PC-9 (cell line): Measurements from ENCODE around the gene PLA2G7. TPM values are rescaled to one million over a fixed set of nuclear protein-coding genes. Genes with fewer than 3 reads are reported as not detected.
A peak's percentile ranks its signal among the peaks of the same experiment; 100 is the strongest.

Source experiments
- Bru-seq: library from RNA; stranded (reverse); fragments of 400-500 nt; gene quantifications from one replicate; lab custom pipeline; 2021; lab: Mats Ljungman, UMichigan
- BruChase-seq, 2 experiments: library from RNA; stranded (reverse); fragments of 400-500 nt; gene quantifications; one replicate each; lab custom pipeline; 2021; lab: Mats Ljungman, UMichigan
- BruUV-seq: library from RNA; stranded (reverse); fragments of 400-500 nt; replicated peaks from 2 replicates; lab custom pipeline; 2021; lab: Mats Ljungman, UMichigan
- CTCF ChIA-PET: fragments of 300-600 bp; sonication (Branson Sonifier 250); formaldehyde crosslinking; loops from one replicate; lab custom pipeline; 2022; ENCODE audit warnings: antibody characterized with exemption; lab: Charles Lee
- POLR2A ChIA-PET: fragments of 300-600 bp; sonication (Branson Sonifier 250); formaldehyde crosslinking; loops from one replicate; lab custom pipeline; 2022; ENCODE audit warnings: antibody characterized with exemption; ENCODE audit not compliant: unreplicated experiment; lab: Charles Lee
- DNase-seq, 2 experiments: peaks; one replicate each; pipeline versions ENCODE4 v3.0.0 to v3.0.0-alpha.2; 2015 to 2022; ENCODE audit warnings: mixed read lengths in 1 of 2
- H2AFZ ChIP-seq: fragments of 200-600 bp; sonication (generic); 2 replicates; pipeline ENCODE4 v1.8.1; 2017; ENCODE audit warnings: antibody characterized with exemption
- H3F3A ChIP-seq: fragments of 200-600 bp; sonication (generic); 2 replicates; pipeline ENCODE4 v1.8.1; 2017; ENCODE audit warnings: antibody characterized with exemption, mild to moderate bottlenecking, low read depth; ENCODE audit not compliant: insufficient read depth
- H3K27ac ChIP-seq: fragments of 200-600 bp; sonication (generic); 2 replicates; pipeline ENCODE4 v1.6.1; 2016; ENCODE audit warnings: mixed run types
- H3K27me3 ChIP-seq: fragments of 200-600 bp; sonication (generic); 2 replicates; pipeline ENCODE4 v1.6.1; 2016; ENCODE audit warnings: low read depth, mixed run types; ENCODE audit not compliant: insufficient read depth
- H3K36me3 ChIP-seq: fragments of 200-600 bp; sonication (generic); 2 replicates; pipeline ENCODE4 v1.6.1; 2016; ENCODE audit warnings: low read depth, mixed run types
- H3K4me1 ChIP-seq: fragments of 200-600 bp; sonication (generic); replicated peaks from 2 replicates; pipeline ENCODE4 v1.6.1; 2016; ENCODE audit warnings: mixed run types; ENCODE audit not compliant: insufficient read depth
- H3K4me2 ChIP-seq: fragments of 200-600 bp; sonication (generic); 2 replicates; pipeline ENCODE4 v1.6.1; 2017; ENCODE audit warnings: mixed run types
- H3K4me3 ChIP-seq: fragments of 200-600 bp; sonication (generic); 2 replicates; pipeline ENCODE4 v1.6.1; 2016; ENCODE audit warnings: mixed run types
- H3K79me2 ChIP-seq: fragments of 200-600 bp; sonication (generic); 2 replicates; pipeline ENCODE4 v1.6.1; 2017; ENCODE audit warnings: low read depth, mixed run types
- H3K9me2 ChIP-seq: fragments of 200-600 bp; sonication (generic); 2 replicates; pipeline ENCODE4 v1.8.1; 2017; ENCODE audit warnings: mild to moderate bottlenecking; ENCODE audit not compliant: insufficient read depth
- H3K9me3 ChIP-seq: fragments of 200-600 bp; sonication (generic); 2 replicates; pipeline ENCODE4 v1.8.1; 2016; ENCODE audit warnings: low read depth; ENCODE audit not compliant: insufficient read depth
- H4K20me1 ChIP-seq: fragments of 200-600 bp; sonication (generic); 2 replicates; pipeline ENCODE4 v1.8.1; 2017; ENCODE audit not compliant: insufficient read depth
- CTCF ChIP-seq: fragments of 200-600 bp; sonication (generic); conservative IDR thresholded peaks from 2 replicates; pipeline ENCODE4 v1.6.1; 2017; ENCODE audit warnings: mixed run types, antibody characterized with exemption, mild to moderate bottlenecking, moderate library complexity
- EZH2 ChIP-seq: fragments of 200-600 bp; sonication (generic); IDR thresholded peaks from 2 replicates; pipeline ENCODE4 v1.8.0; 2017; ENCODE audit warnings: antibody characterized with exemption, low read depth
- intact Hi-C: fragments of 100-400 bp; cut with micrococcal nuclease; formaldehyde crosslinking; loops from one replicate; pipeline ENCODE4 v1.10.0; 2022; ENCODE audit not compliant: unreplicated experiment
- long read RNA-seq: library from polyadenylated mRNA; stranded (forward); transcript quantifications from one replicate; pipeline ENCODE4 v2.0.0, GENCODE V29; 2022
- total RNA-seq: library from RNA; stranded (reverse); gene quantifications from 2 replicates; pipeline ENCODE4 v1.2.3, GENCODE V29; 2021

PLA2G7 gene
- total RNA-seq: 0.68 and 0.98 TPM in 2 replicates
- Bru-seq, nascent RNA: percentile 26 among the genes with signal in this experiment
- BruChase-seq, experiment 1, labeled RNA remaining after a 2-hour chase: percentile 25 among the genes with signal in this experiment
- BruChase-seq, experiment 2, labeled RNA remaining after a 6-hour chase: percentile 26 among the genes with signal in this experiment
- long read RNA-seq: 0 reads

DNA sequence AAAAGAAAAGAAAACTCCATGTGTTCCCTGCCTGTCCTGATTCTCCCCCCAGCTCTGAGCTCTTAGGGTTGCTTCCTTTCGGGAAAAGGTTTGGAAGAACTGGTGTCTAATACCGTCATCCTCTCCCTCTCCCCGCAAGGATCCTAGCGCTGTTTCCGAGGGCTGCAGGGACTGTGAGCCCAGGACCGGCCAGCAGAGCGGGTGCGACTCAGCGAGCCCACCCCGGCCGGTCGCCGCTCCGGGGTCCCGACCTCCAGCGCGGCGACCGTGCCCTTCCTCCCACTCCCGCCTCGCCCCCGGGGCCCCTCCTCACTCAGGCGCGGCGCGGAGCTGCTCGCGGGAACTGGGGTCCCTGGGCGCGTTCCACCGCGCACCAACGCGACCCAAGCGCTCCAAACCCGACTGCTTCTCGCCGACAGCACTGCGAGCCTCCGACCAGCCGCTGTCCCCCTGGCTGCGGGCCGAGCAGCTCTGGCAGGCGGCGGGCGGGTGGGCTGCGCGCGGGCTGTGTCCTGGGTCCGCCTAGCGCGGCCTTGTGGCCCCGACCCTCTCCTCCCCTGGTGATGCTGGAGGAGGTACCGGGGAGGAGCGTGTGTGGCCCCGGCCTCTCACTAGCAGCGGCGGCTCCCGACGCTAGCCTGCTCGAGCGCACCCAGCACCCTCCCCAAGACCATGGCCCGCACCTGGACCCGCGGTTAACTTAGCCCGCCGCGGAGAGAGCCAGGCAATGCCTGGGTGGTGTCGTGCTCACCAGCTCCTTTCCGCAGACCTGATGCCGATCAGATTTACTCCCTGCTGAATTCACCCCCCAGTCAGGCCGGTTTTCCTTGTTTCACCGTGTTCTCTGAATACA, at the start of gene PLA2G7:
TSS of gene PLA2G7 (minus strand) at position 509 of the 853 bp plus-strand sequence. CDS start 12,484 bp downstream, outside the sequence.
- no peaks in the 10 kb centered on the region for H3K9me2 ChIP-seq
- CTCF ChIA-PET: interaction anchor here (0.6 kb wide), 2 partner anchors 50 to 663 kb away, joined by 6 to 7 read pairs; no protein-coding TSS in a partner anchor
- intact Hi-C loops: no loop called here
- H3K4me2 ChIP-seq: peak within 1 kb of the TSS; percentile 97
- H3K4me1 ChIP-seq: peaks cover 35% of the 10 kb centered on the region
- DNase-seq: peak in 1 of 2 experiments; percentile 54
- no peaks in the 10 kb centered on the region for H3K36me3 ChIP-seq
- H3F3A ChIP-seq: peaks cover 20% of the 10 kb centered on the region; the same call in 1 of the 2 replicates
- H2AFZ ChIP-seq: peak within 1 kb of the TSS; percentile 92
- no peaks in the 10 kb centered on the region for H3K9me3 ChIP-seq
- no peak for TF ChIP-seq EZH2
- TF ChIP-seq CTCF: no peak
- POLR2A ChIA-PET: interaction anchor here (0.6 kb wide), 1 partner anchor 70 kb away, joined by 4 read pairs; no protein-coding TSS in a partner anchor
- H3K79me2 ChIP-seq: no peaks in the 10 kb centered on the region
- H3K27ac ChIP-seq: no peak within 1 kb of the TSS
- H4K20me1 ChIP-seq: no peaks in the 10 kb centered on the region
- H3K4me3 ChIP-seq: peak within 1 kb of the TSS; percentile 76
- BruUV-seq: no TSS peak
- H3K27me3 ChIP-seq: no peaks in the 10 kb centered on the region

- H3F3A ChIP-seq: no peaks in the 10 kb centered on the region
- H3K36me3 ChIP-seq: no peaks in the 10 kb centered on the region
- CTCF ChIA-PET: no interaction called here
- POLR2A ChIA-PET: no interaction called here
- H4K20me1 ChIP-seq: no peaks in the 10 kb centered on the region
- DNase-seq: no peak
- no peaks in the 10 kb centered on the region for H3K9me3 ChIP-seq
- no peak overlapping the region for H3K27ac ChIP-seq
- H3K9me2 ChIP-seq: no peaks in the 10 kb centered on the region; the same call in 1 of the 2 replicates
- TF ChIP-seq CTCF: no peak
- TF ChIP-seq EZH2: no peak
- H3K27me3 ChIP-seq: no peaks in the 10 kb centered on the region
- no peaks in the 10 kb centered on the region for H3K4me1 ChIP-seq
- no peak overlapping the region for H2AFZ ChIP-seq
- H3K4me2 ChIP-seq: no peak overlapping the region
- no peak overlapping the region for H3K4me3 ChIP-seq
- intact Hi-C loops: loop anchor here (5.0 kb wide), 3 partner anchors 82 to 263 kb away; no protein-coding TSS in a partner anchor
- BruUV-seq: no TSS peak
- H3K79me2 ChIP-seq: no peaks in the 10 kb centered on the region
These were observed 49.4 kb upstream of the PLA2G7 start for GRCh38 chr6:46784535-46784934.

DNA sequence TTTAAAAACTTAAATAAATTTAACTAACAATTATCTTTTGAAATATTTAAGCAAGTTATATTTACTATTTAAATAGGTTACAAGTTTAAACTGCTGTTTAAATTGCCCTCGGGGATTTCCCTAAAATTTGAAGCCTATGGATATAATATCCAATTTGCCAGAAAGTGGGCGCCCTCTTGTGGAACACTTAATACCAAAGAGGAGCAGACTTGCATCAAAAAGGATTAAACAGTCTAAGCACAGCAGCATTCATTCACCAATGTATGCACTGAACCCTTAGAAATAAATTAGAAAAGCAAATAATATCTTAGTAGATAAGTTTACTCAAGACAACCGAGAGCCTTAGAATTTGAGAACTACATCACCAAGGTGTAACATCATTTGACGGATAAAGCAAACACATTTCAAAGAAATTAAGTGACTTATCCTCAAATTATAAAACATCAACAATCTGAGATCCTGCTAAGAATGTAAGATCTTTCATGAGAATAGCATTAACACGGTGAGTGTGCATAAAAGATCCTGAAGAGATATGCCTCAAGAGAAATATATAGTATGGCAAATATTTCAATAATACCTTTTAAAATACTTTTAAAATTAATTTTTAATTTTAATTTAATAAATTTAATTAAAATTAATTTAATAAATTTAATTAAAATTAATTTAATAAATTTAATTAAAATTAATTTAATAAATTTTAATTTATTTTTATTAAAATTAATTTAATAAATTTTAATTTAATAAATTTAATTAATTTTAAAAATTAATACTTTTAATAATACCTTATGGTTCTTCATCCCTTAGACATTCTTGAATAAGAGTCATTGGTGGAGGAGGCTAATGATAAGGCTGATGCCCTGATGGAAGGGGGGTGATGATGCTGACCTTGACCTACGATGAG, 46.6 kb upstream of the PLA2G7 start:
- Histone ChIP-seq H4K20me1 (no peaks in the 10 kb centered on the region), H3K9me2 (no peaks in the 10 kb centered on the region; the same call in 1 of the 2 replicates), H2AFZ (no peak overlapping the region), H3K36me3 (no peaks in the 10 kb centered on the region), H3K79me2 (no peaks in the 10 kb centered on the region), H3K27ac (no peak overlapping the region), H3K27me3 (no peaks in the 10 kb centered on the region), H3K4me2 (no peak overlapping the region), H3K4me3 (no peak overlapping the region), H3K9me3 (no peaks in the 10 kb centered on the region), H3F3A (no peaks in the 10 kb centered on the region), H3K4me1 (no peaks in the 10 kb centered on the region)
- ChIA-PET POLR2A (no interaction called here), CTCF (no interaction called here)
- TF ChIP-seq CTCF: peak; percentile 89
- TF ChIP-seq EZH2: no peak
- DNase-seq: peak; percentile 34 to 58
- no TSS peak for BruUV-seq
- intact Hi-C loops: loop anchor here (1.0 to 5.0 kb wide), 5 partner anchors 79 to 362 kb away; no protein-coding TSS in a partner anchor
